ENCODE data around the gene MEG3. TPM values are rescaled to one million over a fixed set of nuclear protein-coding genes. Genes with fewer than 3 reads are reported as not detected.

Gene MEG3
- total and polyA plus RNA-seq, 2 of the 4 experiments (the other 2 are of a cell fraction), result 31.5 to 556 TPM

GRCh38 chr14:100899884-100900771 is 74.2 kb downstream of the MEG3 start (continued):
- TF ChIP-seq ELK1 (IDR thresholded peaks at IDR 0.05; ENCODE audit: borderline replicate concordance, low read depth, low read length), result no peak

- no peak for ATAC-seq (ENCODE audit: low read depth)
- POLR2A ChIA-PET (ENCODE audit: unreplicated experiment), result no interaction called here
- TF ChIP-seq SMC3 (IDR thresholded peaks at IDR 0.05; ENCODE audit: low read depth, low read length) (0 out of 2 replicates have a peak, but pooled peaks have one; percentile 13), BHLHE40 (IDR thresholded peaks at IDR 0.05; ENCODE audit: low read depth, low read length) (no peak), MAZ (IDR thresholded peaks at IDR 0.05; ENCODE audit: borderline replicate concordance, low read depth, low read length) (no peak), CHD1 (IDR thresholded peaks at IDR 0.05; ENCODE audit: low read depth, low read length) (no peak), CTCF (conservative IDR thresholded peaks at IDR 0.05; ENCODE audit: low read depth, low read length) (peak; percentile 34), RAD21 (IDR thresholded peaks at IDR 0.05; ENCODE audit: low read length) (peak; percentile 53), MXI1 (IDR thresholded peaks at IDR 0.05; ENCODE audit: borderline replicate concordance, low read depth, low read length) (no peak), FOS (IDR thresholded peaks at IDR 0.05; ENCODE audit: low read depth, low read length) (no peak), POLR2A (IDR thresholded peaks at IDR 0.05; ENCODE audit: low read depth, low read length) (no peak)
- TF ChIP-seq, protein P1, sequence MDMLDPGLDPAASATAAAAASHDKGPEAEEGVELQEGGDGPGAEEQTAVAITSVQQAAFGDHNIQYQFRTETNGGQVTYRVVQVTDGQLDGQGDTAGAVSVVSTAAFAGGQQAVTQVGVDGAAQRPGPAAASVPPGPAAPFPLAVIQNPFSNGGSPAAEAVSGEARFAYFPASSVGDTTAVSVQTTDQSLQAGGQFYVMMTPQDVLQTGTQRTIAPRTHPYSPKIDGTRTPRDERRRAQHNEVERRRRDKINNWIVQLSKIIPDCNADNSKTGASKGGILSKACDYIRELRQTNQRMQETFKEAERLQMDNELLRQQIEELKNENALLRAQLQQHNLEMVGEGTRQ (IDR thresholded peaks at IDR 0.05; ENCODE audit: low read depth, low read length), result no peak
Measured at GRCh38 chr14:100900837-100901390, 75.0 kb downstream of the MEG3 start.

More at GRCh38 chr14:100900837-100901390, 75.0 kb downstream of the MEG3 start:
- peaks cover 15% of the 10 kb centered on the region; the same call in 1 of the 2 replicates for H3K27me3 ChIP-seq (ENCODE audit: control insufficient read depth, insufficient read depth, low read length)
- H2BK15ac ChIP-seq (ENCODE audit: low read depth, low read length), result no peak overlapping the region
- peaks cover 52% of the 10 kb centered on the region for H3K36me3 ChIP-seq (ENCODE audit: control insufficient read depth, insufficient read depth, low read length)
- H3K18ac ChIP-seq (ENCODE audit: low read depth, low read length), result no peak overlapping the region
- no peak overlapping the region for H3K9ac ChIP-seq (ENCODE audit: low read depth, low read length)
- CTCF ChIA-PET, result interaction anchor here (1.2 kb wide), 1 partner anchor 516 kb away, joined by 3 read pairs; no protein-coding TSS in a partner anchor
- no peak overlapping the region for H2AFZ ChIP-seq (replicated peaks; ENCODE audit: low read length, poor library complexity)
- intact Hi-C loops (cut with micrococcal nuclease), result loop anchor here (2.0 to 5.0 kb wide), 2 partner anchors 192 to 514 kb away; no protein-coding TSS in a partner anchor
- peaks cover 0 to 24% of the 10 kb centered on the region in 2 experiments; a peak in 2 of 4 replicates for H3K79me1 ChIP-seq (ENCODE audit: low read depth in 1 of 2, low read length in 2 of 2)
- H4K20me1 ChIP-seq (ENCODE audit: insufficient read depth, low read length), result peaks cover 36% of the 10 kb centered on the region
- 67% methylated on average over 9 of the region's 15 CpGs; no CpG with 5 or more reads in 1 of the 2 experiments for WGBS, 2 experiments (ENCODE audit: extremely low coverage in 2 of 2, insufficient read length in 1 of 2)
- H4K8ac ChIP-seq (ENCODE audit: low read depth in 2 of 2, low read length in 2 of 2), result no peak overlapping the region
- no peak overlapping the region for H2AK9ac ChIP-seq (replicated peaks; ENCODE audit: low read depth, low read length, poor library complexity)
- no peak overlapping the region for H4K91ac ChIP-seq (ENCODE audit: insufficient read depth, low read depth, low read length)
- in situ Hi-C loops (cut with MboI; ENCODE audit: low sequenced_read_pairs), result no loop called here
- no peak overlapping the region for H2BK120ac ChIP-seq (ENCODE audit: low read depth, low read length)
- no peaks in the 10 kb centered on the region; the same call in 1 of the 2 replicates for H3K4me1 ChIP-seq (ENCODE audit: control insufficient read depth, insufficient read depth, low read length)
- BruUV-seq (replicated peaks), result no TSS peak
- no peak overlapping the region for H3K4me3 ChIP-seq (ENCODE audit: insufficient read depth, low read depth, low read length)
- no peaks in the 10 kb centered on the region for H3K9me3 ChIP-seq (ENCODE audit: control insufficient read depth, insufficient read depth, low read length)
- dilution Hi-C loops (cut with HindIII; ENCODE audit: low sequenced_read_pairs, unreplicated experiment), result no loop called here
- H3K56ac ChIP-seq (ENCODE audit: extremely low read depth, insufficient read depth, low read length), result no peak overlapping the region
- no peak overlapping the region for H2BK20ac ChIP-seq (ENCODE audit: low read depth, low read length)
- H2AK5ac ChIP-seq (ENCODE audit: low read depth, low read length), result no peak overlapping the region
- H3K9me1 ChIP-seq (ENCODE audit: insufficient read depth, low read length), result no peaks in the 10 kb centered on the region
- H3K4ac ChIP-seq (ENCODE audit: low read depth, low read length), result no peak overlapping the region
- no peak overlapping the region for H3K4me2 ChIP-seq (ENCODE audit: low read depth, low read length)
- H3K27ac ChIP-seq (ENCODE audit: insufficient read depth, low read length), result no peak overlapping the region
- DNase-seq, result no peak
- H3K23ac ChIP-seq (ENCODE audit: low read depth, low read length), result no peak overlapping the region
- H3K14ac ChIP-seq (replicated peaks; ENCODE audit: low read depth, low read length), result no peak overlapping the region
- no peak overlapping the region for H4K5ac ChIP-seq (ENCODE audit: low read depth, low read length)
- H2BK5ac ChIP-seq (ENCODE audit: low read depth, low read length, poor library complexity, severe bottlenecking), result no peak overlapping the region
